ENCODE data around the gene TRDN.
"Not testable (repeated sequence)": the region's sequence is repeated elsewhere in the genome, so short reads cannot be mapped to it uniquely, and the experiment has no call there.

TRDN gene

GRCh38 chr6:123489589-123489988, 147.2 kb downstream of the TRDN start:
- DNase-seq = no peak

GRCh38 chr6:123480986-123481385, 155.8 kb downstream of the TRDN start:
- DNase-seq = peak; percentile 35

- not testable (repeated sequence) for DNase-seq
Measured at GRCh38 chr6:123472025-123472702, 164.6 kb downstream of the TRDN start.

- DNase-seq = no peak
Measured at GRCh38 chr6:123467392-123467791, 169.4 kb downstream of the TRDN start.

GRCh38 chr6:123462152-123462551, 174.6 kb downstream of the TRDN start:
- no peak for DNase-seq

GRCh38 chr6:123458218-123458617, 178.5 kb downstream of the TRDN start:
- no peak for DNase-seq

- DNase-seq = no peak
Measured at GRCh38 chr6:123456836-123457235, 179.9 kb downstream of the TRDN start.

- DNase-seq = no peak
Measured at GRCh38 chr6:123454448-123454847, 182.3 kb downstream of the TRDN start.

- DNase-seq = not testable (repeated sequence)
Measured at GRCh38 chr6:123453071-123453470, 183.7 kb downstream of the TRDN start.

GRCh38 chr6:123448306-123448884, 188.4 kb downstream of the TRDN start:
- DNase-seq = no peak

- DNase-seq = no peak
Measured at GRCh38 chr6:123447315-123447937, 189.3 kb downstream of the TRDN start.

GRCh38 chr6:123439371-123439770, 197.4 kb downstream of the TRDN start:
- DNase-seq = no peak

- no peak for DNase-seq
Measured at GRCh38 chr6:123434186-123434585, 202.6 kb downstream of the TRDN start.

GRCh38 chr6:123430970-123431369, 205.8 kb downstream of the TRDN start:
- DNase-seq = no peak

GRCh38 chr6:123427008-123427407, 209.7 kb downstream of the TRDN start:
- no peak for DNase-seq

- DNase-seq = no peak
Measured at GRCh38 chr6:123423130-123423529, 213.6 kb downstream of the TRDN start.

- DNase-seq = no peak
Measured at GRCh38 chr6:123420512-123420911, 216.2 kb downstream of the TRDN start.

- DNase-seq = no peak
Measured at GRCh38 chr6:123418071-123418470, 218.7 kb downstream of the TRDN start.

- DNase-seq = no peak
Measured at GRCh38 chr6:123417535-123417934, 219.2 kb downstream of the TRDN start.

GRCh38 chr6:123415844-123416468, 220.8 kb downstream of the TRDN start:
- DNase-seq = peak; percentile 79

- no peak for DNase-seq
Measured at GRCh38 chr6:123404975-123405374, 231.8 kb downstream of the TRDN start.

GRCh38 chr6:123402052-123402451, 234.7 kb downstream of the TRDN start:
- no peak for DNase-seq

- DNase-seq = no peak
Measured at GRCh38 chr6:123398072-123398471, 238.7 kb downstream of the TRDN start.

- peak; percentile 82 for DNase-seq
Measured at GRCh38 chr6:123393331-123393730, 243.4 kb downstream of the TRDN start.
